Parathyroid adenoma (tissue), 2 donors: ENCODE measurements around the gene MYO15B.

Source experiments
- H2AFZ ChIP-seq: fragments of 300-600 bp; sonication (generic); one replicate; pipeline ENCODE4 v1.7.0; 2017; ENCODE audit warnings: antibody characterized with exemption, mild to moderate bottlenecking
- H3K27ac ChIP-seq: fragments of 300-600 bp; sonication (generic); one replicate; pipeline ENCODE4 v1.7.0; 2017
- H3K27me3 ChIP-seq: fragments of 300-600 bp; sonication (generic); one replicate; pipeline ENCODE4 v1.7.0; 2017; ENCODE audit warnings: low read length; ENCODE audit not compliant: control insufficient read depth, insufficient read depth
- H3K36me3 ChIP-seq: fragments of 300-600 bp; sonication (generic); one replicate; pipeline ENCODE4 v1.7.0; 2017; ENCODE audit warnings: low read length; ENCODE audit not compliant: control insufficient read depth, insufficient read depth
- H3K4me1 ChIP-seq: fragments of 300-600 bp; sonication (generic); one replicate; pipeline ENCODE4 v1.7.0; 2017; ENCODE audit warnings: control low read depth
- H3K4me2 ChIP-seq: fragments of 300-600 bp; sonication (generic); one replicate; pipeline ENCODE4 v1.7.0; 2017; ENCODE audit warnings: low read length
- H3K4me3 ChIP-seq: fragments of 300-600 bp; sonication (generic); one replicate; pipeline ENCODE4 v1.7.0; 2017; ENCODE audit warnings: low read depth, low read length
- H3K79me2 ChIP-seq: fragments of 300-600 bp; sonication (generic); one replicate; pipeline ENCODE4 v1.7.0; 2017; ENCODE audit warnings: control low read depth
- H3K9ac ChIP-seq: fragments of 300-600 bp; sonication (generic); one replicate; pipeline ENCODE4 v1.7.0; 2017; ENCODE audit warnings: mild to moderate bottlenecking
- H3K9me3 ChIP-seq: fragments of 300-600 bp; sonication (generic); one replicate; pipeline ENCODE4 v1.7.0; 2017; ENCODE audit warnings: low read length; ENCODE audit not compliant: control insufficient read depth
- TF ChIP-seq, protein P1 (sequence below): fragments of 300-600 bp; sonication (generic); IDR thresholded peaks from one replicate; pipeline ENCODE4 v1.7.0; 2017; ENCODE audit warnings: antibody characterized with exemption, mild to moderate bottlenecking
- donor health status: primary hyperparathyroidism.

Gene MYO15B

DNA sequence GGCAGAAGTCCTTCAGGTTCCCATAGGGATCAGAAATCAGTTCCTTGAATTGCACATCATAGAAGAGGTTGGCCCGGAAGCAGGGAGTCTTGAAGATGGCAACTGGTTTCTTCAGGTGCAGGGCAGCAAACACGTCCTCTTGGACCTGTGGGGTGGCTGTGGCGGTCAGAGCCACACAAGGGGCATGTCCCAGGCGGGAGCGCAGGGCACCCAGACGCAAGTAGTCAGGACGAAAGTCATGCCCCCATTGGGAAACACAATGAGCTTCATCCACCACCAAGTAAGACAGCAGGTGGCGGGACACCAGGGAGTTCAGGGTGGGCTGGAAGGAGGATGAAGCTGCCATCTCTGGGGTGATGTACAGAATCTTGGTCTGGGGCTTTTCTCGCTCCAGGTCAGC is 74.9 kb downstream of the MYO15B start:
- Histone ChIP-seq H3K4me1 (peaks cover 3% of the 10 kb centered on the region), H3K27me3 (no peaks in the 10 kb centered on the region), H3K4me3 (no peak overlapping the region), H3K27ac (no peak overlapping the region), H3K4me2 (no peak overlapping the region), H3K9me3 (no peaks in the 10 kb centered on the region), H2AFZ (no peak overlapping the region), H3K79me2 (peaks cover 9% of the 10 kb centered on the region), H3K36me3 (no peaks in the 10 kb centered on the region), H3K9ac (no peak overlapping the region)
- TF ChIP-seq, protein P1, sequence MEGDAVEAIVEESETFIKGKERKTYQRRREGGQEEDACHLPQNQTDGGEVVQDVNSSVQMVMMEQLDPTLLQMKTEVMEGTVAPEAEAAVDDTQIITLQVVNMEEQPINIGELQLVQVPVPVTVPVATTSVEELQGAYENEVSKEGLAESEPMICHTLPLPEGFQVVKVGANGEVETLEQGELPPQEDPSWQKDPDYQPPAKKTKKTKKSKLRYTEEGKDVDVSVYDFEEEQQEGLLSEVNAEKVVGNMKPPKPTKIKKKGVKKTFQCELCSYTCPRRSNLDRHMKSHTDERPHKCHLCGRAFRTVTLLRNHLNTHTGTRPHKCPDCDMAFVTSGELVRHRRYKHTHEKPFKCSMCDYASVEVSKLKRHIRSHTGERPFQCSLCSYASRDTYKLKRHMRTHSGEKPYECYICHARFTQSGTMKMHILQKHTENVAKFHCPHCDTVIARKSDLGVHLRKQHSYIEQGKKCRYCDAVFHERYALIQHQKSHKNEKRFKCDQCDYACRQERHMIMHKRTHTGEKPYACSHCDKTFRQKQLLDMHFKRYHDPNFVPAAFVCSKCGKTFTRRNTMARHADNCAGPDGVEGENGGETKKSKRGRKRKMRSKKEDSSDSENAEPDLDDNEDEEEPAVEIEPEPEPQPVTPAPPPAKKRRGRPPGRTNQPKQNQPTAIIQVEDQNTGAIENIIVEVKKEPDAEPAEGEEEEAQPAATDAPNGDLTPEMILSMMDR, result no peak

DNA sequence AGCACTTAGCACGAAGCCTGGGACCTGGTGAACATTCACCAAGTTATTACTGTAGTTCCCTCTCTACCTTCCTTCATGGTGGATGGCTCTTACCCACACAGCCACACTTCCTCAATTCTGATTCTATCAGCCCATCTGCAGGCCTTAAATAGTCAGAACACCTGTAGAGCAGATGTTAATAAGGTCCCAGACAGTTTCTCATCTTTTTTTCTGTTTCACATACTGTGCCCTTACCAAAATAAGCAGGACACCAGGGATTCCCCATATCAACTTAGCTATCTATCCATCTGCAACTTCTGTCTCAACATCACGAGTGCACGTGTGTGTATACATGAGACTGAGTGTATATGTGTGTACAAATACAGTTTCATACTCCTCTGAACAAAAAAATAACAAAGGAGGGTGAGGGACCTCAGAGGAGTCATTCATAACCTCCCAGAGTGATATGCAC is 76.5 kb downstream of the MYO15B start:
- TF ChIP-seq, protein P1, result no peak

DNA sequence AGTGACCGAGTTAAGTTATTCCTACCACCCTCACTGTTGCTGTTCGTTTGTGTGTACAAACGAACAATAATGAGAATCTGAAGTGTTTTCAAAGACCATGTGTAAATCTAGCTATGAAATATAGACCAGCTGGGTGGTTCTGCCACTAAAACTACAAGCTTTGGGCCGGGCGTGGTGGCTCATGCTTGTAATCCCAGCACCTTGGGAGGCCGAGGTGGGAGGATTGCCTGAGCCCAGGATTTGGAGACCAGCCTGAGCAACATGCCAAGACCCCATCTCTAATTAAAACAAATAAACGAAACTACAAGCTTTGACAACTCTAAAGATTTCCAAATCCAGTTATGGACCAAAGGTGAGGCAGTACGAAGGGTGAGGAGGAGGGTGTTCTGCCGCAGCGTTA is 78.4 kb downstream of the MYO15B start:
- Histone ChIP-seq H2AFZ (no peak overlapping the region), H3K27me3 (no peaks in the 10 kb centered on the region), H3K36me3 (no peaks in the 10 kb centered on the region), H3K79me2 (peaks cover 23% of the 10 kb centered on the region), H3K4me3 (peak overlapping the region; percentile 84), H3K4me1 (peaks cover 11% of the 10 kb centered on the region), H3K9ac (no peak overlapping the region), H3K4me2 (peak overlapping the region; percentile 75), H3K9me3 (no peaks in the 10 kb centered on the region), H3K27ac (no peak overlapping the region)
- TF ChIP-seq, protein P1, result no peak

More for the DNA sequence above, 76.5 kb downstream of the MYO15B start:
- H3K27ac ChIP-seq, result no peak overlapping the region
- no peak overlapping the region for H2AFZ ChIP-seq
- no peak overlapping the region for H3K9ac ChIP-seq
- peaks cover 11% of the 10 kb centered on the region for H3K4me1 ChIP-seq
- H3K27me3 ChIP-seq, result no peaks in the 10 kb centered on the region
- H3K4me3 ChIP-seq, result no peak overlapping the region
- H3K79me2 ChIP-seq, result peaks cover 19% of the 10 kb centered on the region
- H3K9me3 ChIP-seq, result no peaks in the 10 kb centered on the region
- no peaks in the 10 kb centered on the region for H3K36me3 ChIP-seq
- H3K4me2 ChIP-seq, result no peak overlapping the region

DNA sequence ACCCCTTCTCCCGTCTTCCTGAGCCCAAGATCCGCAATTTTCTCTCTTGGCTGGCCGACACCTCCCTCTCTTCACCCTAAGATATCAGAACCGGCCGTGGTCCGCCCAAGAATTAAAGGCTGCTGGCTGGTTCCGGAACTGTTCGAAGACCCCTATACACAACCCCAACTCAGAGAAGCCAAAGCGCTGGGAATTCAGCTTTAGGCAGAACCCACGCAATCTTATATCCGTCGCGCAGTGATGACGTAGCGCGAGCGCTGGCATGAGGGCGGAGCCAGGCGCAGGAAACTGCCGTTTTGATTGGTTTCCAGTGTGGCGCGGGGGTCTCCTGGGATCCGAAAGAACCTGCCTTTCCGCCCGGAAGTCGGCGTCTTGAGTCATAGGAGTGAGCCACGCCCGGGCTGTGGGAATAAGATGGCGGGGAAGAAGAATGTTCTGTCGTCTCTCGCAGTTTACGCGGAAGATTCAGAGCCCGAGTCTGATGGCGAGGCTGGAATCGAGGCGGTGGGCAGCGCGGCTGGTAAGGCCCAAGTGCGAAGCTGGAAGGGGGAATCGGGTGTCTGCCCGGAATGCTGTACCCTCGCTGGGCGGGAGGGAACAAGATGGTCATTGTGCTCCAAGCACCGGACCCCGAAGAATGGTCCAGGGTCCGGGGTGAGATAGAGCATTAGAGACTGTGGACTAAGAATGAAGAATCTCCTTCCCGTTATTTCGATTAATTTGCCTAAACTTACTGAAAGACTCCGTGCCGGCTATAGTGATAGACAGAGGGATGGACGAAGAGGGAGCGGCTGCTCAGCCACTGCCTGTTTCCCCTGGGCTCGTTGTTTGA is 79.6 kb downstream of the MYO15B start, which contains the start of the genes RECQL5 and SAP30BP:
TSS of gene RECQL5 (minus strand) at position 196 of the 832 bp plus-strand sequence. CDS start 597 bp downstream, outside the sequence.
TSS of gene SAP30BP (plus strand) at position 380 of the 832 bp plus-strand sequence. CDS start at position 415, 35 bp downstream.
- Histone ChIP-seq H3K27ac (peak within 1 kb of the TSS; percentile 85), H3K27me3 (no peaks in the 10 kb centered on the region), H2AFZ (peak within 1 kb of the TSS; percentile 95), H3K4me1 (peaks cover 11% of the 10 kb centered on the region), H3K4me2 (peak within 1 kb of the TSS; percentile 75), H3K79me2 (peaks cover 30% of the 10 kb centered on the region), H3K4me3 (peak within 1 kb of the TSS; percentile 84), H3K9me3 (no peaks in the 10 kb centered on the region), H3K9ac (peak within 1 kb of the TSS; percentile 67), H3K36me3 (no peaks in the 10 kb centered on the region)
- TF ChIP-seq, protein P1, result no peak
